SU-DHL-6 (cell line): ENCODE data around the gene NLGN3.

Experiments used
- EZH2phosphoT487 ChIP-seq: fragments of 200-600 bp; sonication (generic), shearing (Covaris generic); conservative IDR thresholded peaks from 2 replicates; pipeline ENCODE4 v1.6.1; 2018; ENCODE audit warnings: mild to moderate bottlenecking, antibody characterized with exemption, low read length, moderate library complexity, mixed read lengths
- TF ChIP-seq, protein P1 (sequence below): fragments of 200-600 bp; sonication (generic); IDR thresholded peaks from one replicate; pipeline ENCODE4 v1.5.1; 2017; ENCODE audit warnings: antibody characterized with exemption, mild to moderate bottlenecking, low read length, moderate library complexity; ENCODE audit not compliant: insufficient read depth, poor library complexity, severe bottlenecking

- TF ChIP-seq, protein P1, sequence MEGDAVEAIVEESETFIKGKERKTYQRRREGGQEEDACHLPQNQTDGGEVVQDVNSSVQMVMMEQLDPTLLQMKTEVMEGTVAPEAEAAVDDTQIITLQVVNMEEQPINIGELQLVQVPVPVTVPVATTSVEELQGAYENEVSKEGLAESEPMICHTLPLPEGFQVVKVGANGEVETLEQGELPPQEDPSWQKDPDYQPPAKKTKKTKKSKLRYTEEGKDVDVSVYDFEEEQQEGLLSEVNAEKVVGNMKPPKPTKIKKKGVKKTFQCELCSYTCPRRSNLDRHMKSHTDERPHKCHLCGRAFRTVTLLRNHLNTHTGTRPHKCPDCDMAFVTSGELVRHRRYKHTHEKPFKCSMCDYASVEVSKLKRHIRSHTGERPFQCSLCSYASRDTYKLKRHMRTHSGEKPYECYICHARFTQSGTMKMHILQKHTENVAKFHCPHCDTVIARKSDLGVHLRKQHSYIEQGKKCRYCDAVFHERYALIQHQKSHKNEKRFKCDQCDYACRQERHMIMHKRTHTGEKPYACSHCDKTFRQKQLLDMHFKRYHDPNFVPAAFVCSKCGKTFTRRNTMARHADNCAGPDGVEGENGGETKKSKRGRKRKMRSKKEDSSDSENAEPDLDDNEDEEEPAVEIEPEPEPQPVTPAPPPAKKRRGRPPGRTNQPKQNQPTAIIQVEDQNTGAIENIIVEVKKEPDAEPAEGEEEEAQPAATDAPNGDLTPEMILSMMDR: peak; percentile 75
- no peak for TF ChIP-seq EZH2phosphoT487
Measured at GRCh38 chrX:71128915-71129765, 15.5 kb upstream of the NLGN3 start.
